ENCODE measurements around the gene PTPRN2. TPM values are rescaled to one million over a fixed set of nuclear protein-coding genes. Genes with fewer than 3 reads are reported as not detected.
A peak's percentile ranks its signal among the peaks of the same experiment; 100 is the strongest.

Gene PTPRN2
- total and polyA plus RNA-seq, 2 donors from 2014 or later: 4.8 to 6.2 TPM

- no peaks in the 10 kb centered on the region for H3K27me3 ChIP-seq (ENCODE audit: control insufficient read depth, insufficient read depth, low read length)
- H3K9ac ChIP-seq (ENCODE audit: low read length in 3 of 3): no peak overlapping the region
- H3K9me3 ChIP-seq (ENCODE audit: control insufficient read depth in 2 of 3, insufficient read depth in 1 of 3, low read length in 3 of 3): peaks cover 0 to 1% (median 0%) of the 10 kb centered on the region in 3 donors
- intact Hi-C loops (cut with DNase I): no loop called here
- H3K4me1 ChIP-seq (ENCODE audit: control insufficient read depth in 2 of 3, insufficient read depth in 2 of 3, low read depth in 1 of 3, low read length in 3 of 3): no peaks in the 10 kb centered on the region
- DNase-seq: peak in 4 of 5 donors; percentile 47 to 65 (median 57)
- TF ChIP-seq, protein P1, sequence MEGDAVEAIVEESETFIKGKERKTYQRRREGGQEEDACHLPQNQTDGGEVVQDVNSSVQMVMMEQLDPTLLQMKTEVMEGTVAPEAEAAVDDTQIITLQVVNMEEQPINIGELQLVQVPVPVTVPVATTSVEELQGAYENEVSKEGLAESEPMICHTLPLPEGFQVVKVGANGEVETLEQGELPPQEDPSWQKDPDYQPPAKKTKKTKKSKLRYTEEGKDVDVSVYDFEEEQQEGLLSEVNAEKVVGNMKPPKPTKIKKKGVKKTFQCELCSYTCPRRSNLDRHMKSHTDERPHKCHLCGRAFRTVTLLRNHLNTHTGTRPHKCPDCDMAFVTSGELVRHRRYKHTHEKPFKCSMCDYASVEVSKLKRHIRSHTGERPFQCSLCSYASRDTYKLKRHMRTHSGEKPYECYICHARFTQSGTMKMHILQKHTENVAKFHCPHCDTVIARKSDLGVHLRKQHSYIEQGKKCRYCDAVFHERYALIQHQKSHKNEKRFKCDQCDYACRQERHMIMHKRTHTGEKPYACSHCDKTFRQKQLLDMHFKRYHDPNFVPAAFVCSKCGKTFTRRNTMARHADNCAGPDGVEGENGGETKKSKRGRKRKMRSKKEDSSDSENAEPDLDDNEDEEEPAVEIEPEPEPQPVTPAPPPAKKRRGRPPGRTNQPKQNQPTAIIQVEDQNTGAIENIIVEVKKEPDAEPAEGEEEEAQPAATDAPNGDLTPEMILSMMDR (IDR thresholded peaks at IDR 0.05; ENCODE audit: borderline replicate concordance, extremely low read depth, insufficient read depth): no peak
- no peaks in the 10 kb centered on the region for H3K36me3 ChIP-seq (ENCODE audit: control insufficient read depth in 2 of 3, insufficient read depth in 3 of 3, low read length in 3 of 3)
- no peak for FAIRE-seq
- no peak overlapping the region for H3K27ac ChIP-seq (ENCODE audit: low read depth in 2 of 2, low read length in 2 of 2)
- H3K4me3 ChIP-seq (ENCODE audit: low read length in 3 of 3): no peak overlapping the region
These were observed 559.2 kb downstream of the PTPRN2 start for GRCh38 chr7:158028290-158028941.

DNA sequence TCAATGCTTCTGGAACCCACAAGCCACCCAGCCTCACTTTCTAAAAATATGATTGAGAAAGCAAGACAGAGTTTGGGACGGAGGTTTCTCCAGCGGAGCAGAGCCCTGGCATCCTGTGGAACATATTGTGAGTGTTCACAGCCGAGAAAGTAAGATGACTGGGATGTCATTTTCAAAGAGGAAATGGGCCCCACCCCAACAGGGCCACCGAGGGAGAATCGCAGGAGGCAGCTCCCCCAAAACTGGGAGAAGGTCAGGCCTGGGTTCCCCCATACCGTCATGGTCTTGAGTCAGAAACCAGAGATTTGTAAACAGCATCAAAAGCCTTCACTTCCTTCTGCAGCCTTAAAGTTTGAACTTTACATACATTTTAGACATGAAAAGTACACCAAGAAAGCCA, 560.0 kb downstream of the PTPRN2 start:
- Histone ChIP-seq H3K4me3 (ENCODE audit: low read length in 3 of 3) (no peak overlapping the region), H3K9ac (ENCODE audit: low read length in 3 of 3) (no peak overlapping the region), H3K4me1 (ENCODE audit: control insufficient read depth in 2 of 3, insufficient read depth in 2 of 3, low read depth in 1 of 3, low read length in 3 of 3) (no peaks in the 10 kb centered on the region), H3K27me3 (ENCODE audit: control insufficient read depth, insufficient read depth, low read length) (no peaks in the 10 kb centered on the region), H3K9me3 (ENCODE audit: control insufficient read depth in 2 of 3, insufficient read depth in 1 of 3, low read length in 3 of 3) (no peaks in the 10 kb centered on the region), H3K36me3 (ENCODE audit: control insufficient read depth in 2 of 3, insufficient read depth in 3 of 3, low read length in 3 of 3) (no peaks in the 10 kb centered on the region), H3K27ac (ENCODE audit: low read depth in 2 of 2, low read length in 2 of 2) (no peak overlapping the region)
- intact Hi-C loops (cut with DNase I): no loop called here
- no peak for DNase-seq
- TF ChIP-seq, protein P1 (IDR thresholded peaks at IDR 0.05; ENCODE audit: borderline replicate concordance, extremely low read depth, insufficient read depth): no peak
- FAIRE-seq: no peak

DNA sequence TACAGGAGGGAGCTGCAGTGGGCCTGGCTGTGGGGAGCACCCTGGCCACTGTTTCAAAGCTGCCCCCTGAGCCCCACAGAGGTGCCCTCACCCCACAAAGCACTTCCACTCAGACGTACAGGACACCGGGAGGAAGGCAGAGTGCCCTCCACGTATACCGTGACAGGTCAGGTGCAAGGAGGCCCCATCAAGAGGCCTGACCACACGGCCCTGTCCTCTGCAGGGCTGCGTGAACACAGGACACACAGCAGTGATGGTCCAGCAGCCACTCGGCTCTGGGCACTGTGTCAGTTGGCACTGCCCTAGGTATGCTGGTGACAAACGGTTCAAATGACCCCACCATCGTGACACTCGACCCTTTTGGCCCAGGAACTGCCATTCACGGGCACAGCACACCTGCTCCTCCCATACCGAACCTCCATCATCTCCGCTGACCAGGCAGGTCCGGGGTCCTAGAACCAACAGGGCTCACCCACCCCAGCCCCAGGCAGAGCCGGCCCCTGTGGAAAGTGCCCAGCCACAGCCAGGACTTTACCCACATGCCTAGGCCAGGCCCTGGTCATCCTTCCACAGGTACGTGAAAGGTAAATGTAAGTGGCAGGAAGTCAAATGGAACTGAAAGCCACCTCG, 560.9 kb downstream of the PTPRN2 start:
- Histone ChIP-seq H3K4me1 (ENCODE audit: control insufficient read depth in 2 of 3, insufficient read depth in 2 of 3, low read depth in 1 of 3, low read length in 3 of 3) (no peaks in the 10 kb centered on the region), H3K36me3 (ENCODE audit: control insufficient read depth in 2 of 3, insufficient read depth in 3 of 3, low read length in 3 of 3) (no peaks in the 10 kb centered on the region), H3K27ac (ENCODE audit: low read depth in 2 of 2, low read length in 2 of 2) (no peak overlapping the region), H3K4me3 (ENCODE audit: low read length in 3 of 3) (no peak overlapping the region), H3K27me3 (ENCODE audit: control insufficient read depth, insufficient read depth, low read length) (no peaks in the 10 kb centered on the region), H3K9ac (ENCODE audit: low read length in 3 of 3) (no peak overlapping the region), H3K9me3 (ENCODE audit: control insufficient read depth in 2 of 3, insufficient read depth in 1 of 3, low read length in 3 of 3) (no peaks in the 10 kb centered on the region)
- DNase-seq (peak in 1 of 5 donors; percentile 55), FAIRE-seq (no peak)
- TF ChIP-seq, protein P1 (IDR thresholded peaks at IDR 0.05; ENCODE audit: borderline replicate concordance, extremely low read depth, insufficient read depth): no peak
- intact Hi-C loops (cut with DNase I): no loop called here

Measured in kidney (tissue), 14 donors.